GM08714 (cell line): ENCODE results near the gene KRTAP9-7.
"Not testable (repeated sequence)": the region's sequence is repeated elsewhere in the genome, so short reads cannot be mapped to it uniquely, and the experiment has no call there.

Source experiments
- H3K4me3 ChIP-seq: fragments of 200-500 bp; sonication (Bioruptor generic); 2 replicates; pipeline ENCODE4 v1.5.1; 2014; ENCODE audit warnings: mild to moderate bottlenecking, low read length, inconsistent platforms
- ZNF274 ChIP-seq: IDR thresholded peaks from 2 replicates; pipeline ENCODE4 v1.6.1; 2012; ENCODE audit warnings: mild to moderate bottlenecking, low read depth, low read length

KRTAP9-7 gene

GRCh38 chr17:41258406-41258805 is 17.1 kb upstream of the KRTAP9-7 start:
- no peak for TF ChIP-seq ZNF274
- H3K4me3 ChIP-seq: no peak overlapping the region

- no peak overlapping the region for H3K4me3 ChIP-seq
- TF ChIP-seq ZNF274: no peak
Measured at GRCh38 chr17:41263212-41263611, 12.3 kb upstream of the KRTAP9-7 start.

- H3K4me3 ChIP-seq: no peak overlapping the region
- no peak for TF ChIP-seq ZNF274
Measured at GRCh38 chr17:41264599-41264998, 10.9 kb upstream of the KRTAP9-7 start.

- H3K4me3 ChIP-seq: no peak within 1 kb of the TSS
- TF ChIP-seq ZNF274: no peak
Measured at GRCh38 chr17:41265078-41265477, 10.4 kb upstream of the KRTAP9-7 start, which contains the start of gene KRTAP9-6. Gene KRTAP9-6 (plus strand): TSS chr17:41265378. CDS start chr17:41265378, 0 bp downstream.

- no peak for TF ChIP-seq ZNF274
- no peak overlapping the region for H3K4me3 ChIP-seq
Measured at GRCh38 chr17:41267711-41268110, 7.8 kb upstream of the KRTAP9-7 start.

- H3K4me3 ChIP-seq: not testable (repeated sequence)
Measured at GRCh38 chr17:41271323-41271722, 4.2 kb upstream of the KRTAP9-7 start.

GRCh38 chr17:41271858-41272257 is 3.6 kb upstream of the KRTAP9-7 start:
- TF ChIP-seq ZNF274: no peak
- H3K4me3 ChIP-seq: no peak overlapping the region

GRCh38 chr17:41278176-41278955 is 2.9 kb downstream of the KRTAP9-7 start:
- H3K4me3 ChIP-seq: no peak overlapping the region
- TF ChIP-seq ZNF274: no peak

- TF ChIP-seq ZNF274: no peak
Measured at GRCh38 chr17:41284043-41284442, 8.5 kb downstream of the KRTAP9-7 start.

GRCh38 chr17:41284546-41284945 is 9.0 kb downstream of the KRTAP9-7 start:
- no peak overlapping the region for H3K4me3 ChIP-seq
- no peak for TF ChIP-seq ZNF274

More at GRCh38 chr17:41284043-41284442, 8.5 kb downstream of the KRTAP9-7 start:
- H3K4me3 ChIP-seq: no peak overlapping the region

GRCh38 chr17:41287050-41287449 is 11.6 kb downstream of the KRTAP9-7 start:
- H3K4me3 ChIP-seq: no peak overlapping the region
- no peak for TF ChIP-seq ZNF274

- H3K4me3 ChIP-seq: no peak overlapping the region
- TF ChIP-seq ZNF274: no peak
Measured at GRCh38 chr17:41294016-41294415, 18.5 kb downstream of the KRTAP9-7 start.

GRCh38 chr17:41296846-41297245 is 21.3 kb downstream of the KRTAP9-7 start:
- TF ChIP-seq ZNF274: no peak
- no peak overlapping the region for H3K4me3 ChIP-seq

- no peak for TF ChIP-seq ZNF274
- H3K4me3 ChIP-seq: no peak overlapping the region
Measured at GRCh38 chr17:41298458-41299135, 23.1 kb downstream of the KRTAP9-7 start.

- no peak for TF ChIP-seq ZNF274
- no peak overlapping the region for H3K4me3 ChIP-seq
Measured at GRCh38 chr17:41301204-41301790, 25.8 kb downstream of the KRTAP9-7 start.
